Chondrocyte (in vitro differentiated cells): ENCODE results near the gene CAPG. TPM values are rescaled to one million over a fixed set of nuclear protein-coding genes. Genes with fewer than 3 reads are reported as not detected.

Experiments used
- DNase-seq: peaks from one replicate; pipeline ENCODE4 v3.0.0; 2021; ENCODE audit warnings: mixed read lengths, low spot score
- H3K27ac Mint-ChIP-seq: one replicate; pipeline ENCODE4 v1.8.0; 2021; ENCODE audit warnings: mild to moderate bottlenecking, moderate library complexity, mixed read lengths; ENCODE audit not compliant: unreplicated experiment
- H3K27me3 Mint-ChIP-seq: 2 replicates; pipeline ENCODE4 v1.8.0; 2021; ENCODE audit warnings: low read depth, mixed read lengths
- H3K36me3 Mint-ChIP-seq: 2 replicates; pipeline ENCODE4 v1.8.0; 2021; ENCODE audit warnings: low read depth, mixed read lengths
- H3K4me1 Mint-ChIP-seq: 2 replicates; pipeline ENCODE4 v1.8.0; 2021; ENCODE audit warnings: low read depth, mild to moderate bottlenecking, mixed read lengths
- H3K4me3 Mint-ChIP-seq: one replicate; pipeline ENCODE4 v1.8.0; 2021; ENCODE audit warnings: mild to moderate bottlenecking, moderate library complexity, mixed read lengths; ENCODE audit not compliant: unreplicated experiment
- H3K9me3 Mint-ChIP-seq: 2 replicates; pipeline ENCODE4 v1.8.0; 2021; ENCODE audit warnings: low read depth, mixed read lengths
- CTCF ChIP-seq: fragments of 200-600 bp; sonication (generic); IDR thresholded peaks from 2 replicates; pipeline ENCODE4 v1.5.0; 2021; ENCODE audit warnings: antibody characterized with exemption, mild to moderate bottlenecking, moderate library complexity
- total RNA-seq: library from RNA; stranded (reverse); gene quantifications from 3 replicates; pipeline ENCODE4 v1.2.1, GENCODE V29; 2021

The CAPG gene
- total RNA-seq, 1 donor from 2014 or later: 76.5 TPM

- DNase-seq: no peak
- peaks cover 33% of the 10 kb centered on the region for H3K36me3 Mint-ChIP-seq
- no peak overlapping the region for H3K4me3 Mint-ChIP-seq
- TF ChIP-seq CTCF: no peak
- no peaks in the 10 kb centered on the region for H3K9me3 Mint-ChIP-seq
- H3K4me1 Mint-ChIP-seq: peaks cover under 1% of the 10 kb centered on the region
- no peak overlapping the region for H3K27ac Mint-ChIP-seq
- H3K27me3 Mint-ChIP-seq: no peaks in the 10 kb centered on the region
These were observed 62.6 kb downstream of the CAPG start for GRCh38 chr2:85347599-85347998.

Other genes with a start within 250 kb of the CAPG start
- gene TGOLN2, start 82.4 kb downstream of the CAPG start, total RNA-seq: 79.7 to 101 TPM (median 84.8 TPM) in 3 replicates
- 35.6 to 40.3 TPM (median 36.3 TPM) in 3 replicates for gene RETSAT, start 55.8 kb downstream of the CAPG start, total RNA-seq
- 14.3 to 20.0 TPM (median 15.2 TPM) in 3 replicates for gene ELMOD3, start 55.6 kb downstream of the CAPG start, total RNA-seq
- gene SH2D6, start 8.3 kb upstream of the CAPG start, total RNA-seq: 0.47 TPM in 1 of 3 replicates, not detected in the others
- gene MAT2A, start 128.8 kb upstream of the CAPG start, total RNA-seq: 119 to 155 TPM (median 144 TPM) in 3 replicates
- gene GGCX, start 151.1 kb upstream of the CAPG start, total RNA-seq: 55.7 to 78.6 TPM (median 58.6 TPM) in 3 replicates
- gene VAMP8, start 167.2 kb upstream of the CAPG start, total RNA-seq: 1.6 to 2.4 TPM (median 2.1 TPM) in 3 replicates
- gene VAMP5, start 174.1 kb upstream of the CAPG start, total RNA-seq: 1.8 to 2.4 TPM in 2 of 3 replicates, not detected in the other
- 76.3 to 93.9 TPM (median 89.4 TPM) in 3 replicates for gene RNF181, start 185.4 kb upstream of the CAPG start, total RNA-seq
- gene TMEM150A, start 192.3 kb upstream of the CAPG start, total RNA-seq: 17.1 to 19.9 TPM (median 17.9 TPM) in 3 replicates
- gene C2orf68, start 201.7 kb upstream of the CAPG start, total RNA-seq: 19.4 to 33.9 TPM (median 21.3 TPM) in 3 replicates
- gene USP39, start 205.8 kb upstream of the CAPG start, total RNA-seq: 34.7 to 40.4 TPM (median 35.1 TPM) in 3 replicates